Astrocyte (in vitro differentiated cells and primary cell): ENCODE measurements around the gene SDC4. TPM values are rescaled to one million over a fixed set of nuclear protein-coding genes. Genes with fewer than 3 reads are reported as not detected.

ENCODE experiments used
- DNase-seq: peaks from one replicate; pipeline ENCODE4 v3.0.0-alpha.2; 2010; ENCODE audit warnings: low read depth
- FAIRE-seq: peaks from 2 replicates; lab custom pipeline; 2011; peaks lifted over from hg19 to GRCh38; lab: Jason Lieb, UNC
- H2AFZ ChIP-seq: 2 replicates; pipeline ENCODE4 v1.6.0; 2012; ENCODE audit warnings: low read depth, low read length, inconsistent platforms
- H3K27ac ChIP-seq: 2 replicates; pipeline ENCODE4 v1.5.1; 2011; ENCODE audit warnings: low read depth, low read length, inconsistent platforms
- H3K27me3 ChIP-seq: 2 replicates; pipeline ENCODE4 v1.6.0; 2011; ENCODE audit warnings: low read length, inconsistent platforms; ENCODE audit not compliant: insufficient read depth
- H3K36me3 ChIP-seq: 2 replicates; pipeline ENCODE4 v1.5.1; 2011; ENCODE audit warnings: low read length, inconsistent platforms; ENCODE audit not compliant: insufficient read depth
- H3K4me1 ChIP-seq: 2 replicates; pipeline ENCODE4 v1.5.1; 2011; ENCODE audit warnings: low read length, inconsistent platforms; ENCODE audit not compliant: insufficient read depth
- H3K4me2 ChIP-seq: 2 replicates; pipeline ENCODE4 v1.6.0; 2012; ENCODE audit warnings: low read length, inconsistent platforms
- H3K4me3 ChIP-seq: 2 replicates; pipeline ENCODE4 v1.5.1; 2011; ENCODE audit warnings: low read depth, mild to moderate bottlenecking, low read length, inconsistent platforms; ENCODE audit not compliant: insufficient read depth
- H3K79me2 ChIP-seq: 2 replicates; pipeline ENCODE4 v1.6.0; 2012; ENCODE audit warnings: mild to moderate bottlenecking, low read length, inconsistent platforms; ENCODE audit not compliant: insufficient read depth
- H3K9ac ChIP-seq: 2 replicates; pipeline ENCODE4 v1.6.0; 2012; ENCODE audit warnings: mild to moderate bottlenecking, low read length, inconsistent platforms
- H3K9me3 ChIP-seq: 2 replicates; pipeline ENCODE4 v1.5.1; 2012; ENCODE audit warnings: low read depth, mild to moderate bottlenecking, low read length, inconsistent platforms; ENCODE audit not compliant: insufficient read depth
- H4K20me1 ChIP-seq: 2 replicates; pipeline ENCODE4 v1.6.0; 2012; ENCODE audit warnings: low read length, inconsistent platforms; ENCODE audit not compliant: insufficient read depth
- H3K27ac Mint-ChIP-seq: one replicate; pipeline ENCODE4 v1.8.0; 2021; ENCODE audit warnings: mild to moderate bottlenecking, mixed read lengths; ENCODE audit not compliant: unreplicated experiment
- H3K27me3 Mint-ChIP-seq: one replicate; pipeline ENCODE4 v1.8.0; 2021; ENCODE audit warnings: low read depth, mixed read lengths; ENCODE audit not compliant: unreplicated experiment
- H3K36me3 Mint-ChIP-seq: one replicate; pipeline ENCODE4 v1.8.0; 2021; ENCODE audit warnings: low read depth, mixed read lengths; ENCODE audit not compliant: unreplicated experiment
- H3K4me1 Mint-ChIP-seq: one replicate; pipeline ENCODE4 v1.8.0; 2021; ENCODE audit warnings: low read depth, mixed read lengths; ENCODE audit not compliant: unreplicated experiment
- H3K4me3 Mint-ChIP-seq: one replicate; pipeline ENCODE4 v1.8.0; 2021; ENCODE audit warnings: mild to moderate bottlenecking, moderate library complexity, mixed read lengths; ENCODE audit not compliant: unreplicated experiment
- H3K9me3 Mint-ChIP-seq: one replicate; pipeline ENCODE4 v1.8.0; 2021; ENCODE audit warnings: mild to moderate bottlenecking, mixed read lengths; ENCODE audit not compliant: unreplicated experiment
- EZH2 ChIP-seq: IDR thresholded peaks from 2 replicates; pipeline ENCODE4 v1.6.1; 2012; ENCODE audit warnings: mild to moderate bottlenecking, low read length, inconsistent platforms; ENCODE audit not compliant: insufficient read depth
- total RNA-seq: library from RNA; stranded (reverse); gene quantifications from 2 replicates; pipeline ENCODE4 v1.2.1, GENCODE V29; 2021
- TF ChIP-seq, protein P1 (sequence below): IDR thresholded peaks from 2 replicates; pipeline ENCODE4 v1.5.1; 2011; ENCODE audit warnings: low read depth, mild to moderate bottlenecking, inconsistent platforms, low read length, moderate library complexity; ENCODE audit not compliant: insufficient read depth

Gene SDC4
- total RNA-seq, 1 donor from 2014 or later = 135 TPM

GRCh38 chr20:45291526-45291925 is 56.7 kb downstream of the SDC4 start:
- no peak overlapping the region for H2AFZ ChIP-seq
- peaks cover 6% of the 10 kb centered on the region for H3K9me3 Mint-ChIP-seq
- no peak for TF ChIP-seq EZH2
- TF ChIP-seq, protein P1, sequence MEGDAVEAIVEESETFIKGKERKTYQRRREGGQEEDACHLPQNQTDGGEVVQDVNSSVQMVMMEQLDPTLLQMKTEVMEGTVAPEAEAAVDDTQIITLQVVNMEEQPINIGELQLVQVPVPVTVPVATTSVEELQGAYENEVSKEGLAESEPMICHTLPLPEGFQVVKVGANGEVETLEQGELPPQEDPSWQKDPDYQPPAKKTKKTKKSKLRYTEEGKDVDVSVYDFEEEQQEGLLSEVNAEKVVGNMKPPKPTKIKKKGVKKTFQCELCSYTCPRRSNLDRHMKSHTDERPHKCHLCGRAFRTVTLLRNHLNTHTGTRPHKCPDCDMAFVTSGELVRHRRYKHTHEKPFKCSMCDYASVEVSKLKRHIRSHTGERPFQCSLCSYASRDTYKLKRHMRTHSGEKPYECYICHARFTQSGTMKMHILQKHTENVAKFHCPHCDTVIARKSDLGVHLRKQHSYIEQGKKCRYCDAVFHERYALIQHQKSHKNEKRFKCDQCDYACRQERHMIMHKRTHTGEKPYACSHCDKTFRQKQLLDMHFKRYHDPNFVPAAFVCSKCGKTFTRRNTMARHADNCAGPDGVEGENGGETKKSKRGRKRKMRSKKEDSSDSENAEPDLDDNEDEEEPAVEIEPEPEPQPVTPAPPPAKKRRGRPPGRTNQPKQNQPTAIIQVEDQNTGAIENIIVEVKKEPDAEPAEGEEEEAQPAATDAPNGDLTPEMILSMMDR = no peak
- FAIRE-seq (no peak), DNase-seq (no peak)
- no peaks in the 10 kb centered on the region for H4K20me1 ChIP-seq
- peaks cover 6% of the 10 kb centered on the region for H3K4me1 ChIP-seq
- H3K36me3 Mint-ChIP-seq = no peaks in the 10 kb centered on the region
- H3K4me1 Mint-ChIP-seq = peaks cover 3% of the 10 kb centered on the region
- H3K4me2 ChIP-seq = no peak overlapping the region
- no peaks in the 10 kb centered on the region for H3K36me3 ChIP-seq
- peaks cover 20% of the 10 kb centered on the region for H3K27me3 Mint-ChIP-seq
- H3K27ac Mint-ChIP-seq = no peak overlapping the region
- peaks cover 15% of the 10 kb centered on the region for H3K27me3 ChIP-seq
- H3K4me3 ChIP-seq = no peak overlapping the region
- H3K27ac ChIP-seq = no peak overlapping the region
- peaks cover 4% of the 10 kb centered on the region for H3K9me3 ChIP-seq
- no peak overlapping the region for H3K9ac ChIP-seq
- H3K79me2 ChIP-seq = no peaks in the 10 kb centered on the region
- H3K4me3 Mint-ChIP-seq = no peak overlapping the region

GRCh38 chr20:45290677-45291355 is 57.4 kb downstream of the SDC4 start:
- Histone ChIP-seq H3K4me1 (peaks cover 6% of the 10 kb centered on the region), H3K9me3 (peaks cover 4% of the 10 kb centered on the region), H2AFZ (no peak overlapping the region), H3K79me2 (no peaks in the 10 kb centered on the region), H3K4me3 (no peak overlapping the region), H3K4me2 (no peak overlapping the region), H3K36me3 (no peaks in the 10 kb centered on the region), H3K27me3 (peaks cover 15% of the 10 kb centered on the region), H3K27ac (no peak overlapping the region), H4K20me1 (no peaks in the 10 kb centered on the region), H3K9ac (no peak overlapping the region)
- Mint-ChIP-seq H3K36me3 (no peaks in the 10 kb centered on the region), H3K4me3 (no peak overlapping the region), H3K27ac (no peak overlapping the region), H3K9me3 (peaks cover 6% of the 10 kb centered on the region), H3K27me3 (peaks cover 22% of the 10 kb centered on the region), H3K4me1 (peaks cover 3% of the 10 kb centered on the region)
- FAIRE-seq (no peak), DNase-seq (peak; percentile 17)
- TF ChIP-seq, protein P1 = peak; percentile 80
- TF ChIP-seq EZH2 = no peak
